HG02981 (cell line): ENCODE results near the gene RGL2.
"Not testable (repeated sequence)": the region's sequence is repeated elsewhere in the genome, so short reads cannot be mapped to it uniquely, and the experiment has no call there.

Source experiments
- ATAC-seq: cut with Tn5 transposase; IDR thresholded peaks from one replicate; pipeline ENCODE4 v1.9.1; 2021; ENCODE audit warnings: mild to moderate bottlenecking, moderate library complexity; ENCODE audit not compliant: unreplicated experiment

Gene RGL2

DNA sequence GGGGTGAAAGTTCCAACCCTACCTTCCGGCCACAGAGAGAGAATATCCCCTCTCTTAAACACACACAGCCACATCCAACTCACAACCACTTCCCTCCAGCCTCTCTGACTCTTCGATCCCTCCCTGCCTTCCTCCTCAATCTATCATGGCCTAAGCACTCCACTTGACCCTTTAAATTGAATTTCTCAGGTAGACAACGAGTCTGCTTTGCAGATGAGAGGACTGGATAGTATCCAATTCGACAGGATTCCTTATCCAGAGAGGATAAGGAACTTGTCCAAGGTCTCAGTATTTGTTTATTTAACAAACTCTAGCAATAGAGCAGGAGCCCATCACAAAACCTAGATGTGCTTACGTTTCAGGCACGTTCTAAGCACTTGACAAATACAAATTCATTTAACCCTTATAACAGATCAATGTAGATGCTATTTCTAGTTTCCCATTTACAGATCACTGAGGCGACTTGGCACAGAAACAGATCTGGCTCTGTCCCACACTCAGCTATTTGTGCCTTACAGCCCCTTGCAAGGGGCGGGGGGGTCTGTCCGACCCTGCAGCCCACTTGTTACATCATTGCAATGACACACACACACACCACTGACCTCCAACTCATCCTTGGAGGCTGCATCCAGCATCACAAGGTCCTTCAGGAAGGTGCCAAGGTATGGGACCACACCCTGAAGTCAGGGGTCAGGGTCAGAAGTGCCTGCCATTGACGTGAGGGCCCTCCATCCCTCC, 4.5 kb downstream of the RGL2 start:
- no peak for ATAC-seq

DNA sequence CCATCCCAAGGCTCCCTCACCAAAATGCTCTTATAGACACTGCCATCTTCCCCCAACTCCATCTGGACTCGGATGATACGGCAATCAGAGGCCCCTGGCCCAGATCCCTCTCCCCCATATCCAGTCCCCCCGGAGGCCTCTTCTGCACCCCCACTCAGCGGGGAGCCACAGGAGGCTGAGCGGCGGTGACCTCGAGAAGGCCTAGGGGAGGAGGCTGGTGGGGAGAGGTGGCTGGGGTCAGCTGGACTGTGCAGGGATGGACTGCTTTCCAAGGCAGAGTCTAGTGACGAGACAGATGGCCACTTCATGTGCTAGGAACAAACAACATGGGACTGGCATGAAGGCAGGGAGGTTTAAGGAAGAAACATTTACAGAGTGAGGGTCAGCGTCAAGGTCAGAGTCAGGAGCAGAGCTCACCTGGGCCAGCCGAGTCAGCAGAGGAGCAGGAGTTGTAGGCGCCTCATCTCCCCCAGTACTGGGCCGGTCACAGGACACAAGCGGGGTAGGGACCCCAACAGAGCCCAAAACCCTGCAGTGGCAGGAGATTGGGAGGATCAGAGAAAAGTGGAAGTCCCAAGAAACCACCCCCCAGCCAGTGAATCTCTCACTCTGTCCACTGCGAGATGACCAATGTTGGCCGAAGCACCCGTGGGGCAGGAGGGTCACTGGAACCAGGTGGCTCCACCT, 5.6 kb downstream of the RGL2 start:
- ATAC-seq = no peak

DNA sequence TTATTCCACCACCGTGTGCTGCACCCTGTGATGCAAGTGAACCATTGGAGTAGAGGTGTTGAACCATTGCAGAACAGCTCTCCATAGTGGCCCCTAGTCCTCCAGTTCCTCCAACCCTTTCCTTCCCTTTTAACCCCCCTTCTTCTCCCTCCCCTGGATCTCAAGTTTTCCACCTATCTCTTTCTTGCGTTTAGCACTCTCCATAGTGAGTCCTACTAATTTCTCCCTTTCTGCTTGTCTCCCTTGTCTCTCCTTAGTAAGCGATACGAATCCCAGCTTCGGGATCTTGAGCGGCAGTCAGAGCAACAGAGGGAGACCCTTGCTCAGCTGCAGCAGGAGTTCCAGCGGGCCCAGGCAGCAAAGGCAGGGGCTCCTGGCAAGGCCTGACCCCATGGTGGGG, 8.3 kb downstream of the RGL2 start:
- no peak for ATAC-seq

DNA sequence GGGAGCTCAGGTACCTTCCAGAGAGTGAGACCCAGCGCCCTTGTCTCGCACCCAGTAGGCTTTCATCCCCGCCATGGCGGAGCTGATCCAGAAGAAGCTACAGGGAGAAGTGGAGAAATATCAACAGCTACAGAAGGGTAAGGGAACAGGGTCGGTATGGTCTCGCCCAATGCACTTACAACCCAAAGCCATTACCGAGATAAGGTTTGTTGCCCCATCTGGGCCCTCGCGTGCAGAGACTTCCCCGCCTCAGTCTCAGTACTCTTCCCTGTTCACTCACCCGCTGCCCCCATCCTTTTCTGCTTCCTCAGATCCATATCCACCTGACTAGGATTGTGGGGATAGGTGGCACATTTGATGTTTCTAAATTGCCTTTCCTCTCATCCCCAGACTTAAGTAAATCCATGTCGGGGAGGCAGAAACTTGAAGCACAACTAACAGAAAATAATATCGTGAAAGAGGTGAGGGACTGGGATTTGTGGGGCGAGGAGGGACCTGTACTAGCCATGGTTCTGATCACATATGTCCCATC, 8.9 kb downstream of the RGL2 start:
- ATAC-seq = no peak

DNA sequence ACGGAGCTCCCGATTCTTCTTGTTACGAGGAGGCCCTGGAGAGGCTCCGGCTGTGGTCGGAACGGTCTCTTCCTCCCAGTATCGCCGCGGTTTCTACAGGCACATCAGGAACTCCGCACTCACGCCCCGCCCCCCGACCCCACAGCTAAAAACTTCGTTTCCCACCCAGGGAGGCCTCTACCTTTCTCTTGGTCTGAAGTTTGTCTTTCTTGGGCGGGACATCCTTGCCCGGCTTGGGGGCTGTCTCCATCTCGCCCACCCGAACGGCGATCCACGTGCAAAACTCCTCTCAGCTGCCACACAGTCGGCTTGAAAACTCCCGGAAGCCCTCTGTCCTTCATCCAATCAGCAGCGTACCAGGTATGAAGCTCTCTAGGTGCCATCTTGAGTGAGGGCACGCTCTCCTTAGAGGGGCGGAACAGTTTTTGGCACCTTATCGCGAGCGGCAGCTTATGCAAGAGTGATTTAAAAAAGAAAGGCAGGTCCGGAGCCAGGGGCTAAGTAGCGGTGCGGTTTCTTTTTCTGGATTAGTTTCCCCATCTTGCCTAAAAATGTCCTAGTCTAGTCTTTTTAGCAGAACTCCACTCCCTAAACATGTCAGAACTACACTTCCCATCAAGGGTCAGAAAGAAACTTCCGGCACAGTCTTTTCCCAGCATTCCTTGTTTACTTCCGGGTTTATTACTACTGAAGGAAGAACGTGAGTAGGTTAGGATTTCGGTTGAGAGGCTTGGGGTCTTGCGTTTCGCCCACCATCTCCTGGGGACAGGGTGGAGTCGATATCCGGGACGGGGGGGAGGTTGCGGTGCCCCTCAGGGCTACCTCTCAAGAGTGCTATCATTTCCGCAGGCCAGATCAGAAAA, 9.6 kb downstream of the RGL2 start, which contains the start of the genes PFDN6 and WDR46:
PFDN6 (plus strand) TSS at position 681 of the 863 bp plus-strand sequence. CDS start 256 bp downstream, outside the sequence.
WDR46 (minus strand) TSS at position 319 of the 863 bp plus-strand sequence; CDS start at position 250, 69 bp downstream.
- peak; percentile 80 for ATAC-seq

DNA sequence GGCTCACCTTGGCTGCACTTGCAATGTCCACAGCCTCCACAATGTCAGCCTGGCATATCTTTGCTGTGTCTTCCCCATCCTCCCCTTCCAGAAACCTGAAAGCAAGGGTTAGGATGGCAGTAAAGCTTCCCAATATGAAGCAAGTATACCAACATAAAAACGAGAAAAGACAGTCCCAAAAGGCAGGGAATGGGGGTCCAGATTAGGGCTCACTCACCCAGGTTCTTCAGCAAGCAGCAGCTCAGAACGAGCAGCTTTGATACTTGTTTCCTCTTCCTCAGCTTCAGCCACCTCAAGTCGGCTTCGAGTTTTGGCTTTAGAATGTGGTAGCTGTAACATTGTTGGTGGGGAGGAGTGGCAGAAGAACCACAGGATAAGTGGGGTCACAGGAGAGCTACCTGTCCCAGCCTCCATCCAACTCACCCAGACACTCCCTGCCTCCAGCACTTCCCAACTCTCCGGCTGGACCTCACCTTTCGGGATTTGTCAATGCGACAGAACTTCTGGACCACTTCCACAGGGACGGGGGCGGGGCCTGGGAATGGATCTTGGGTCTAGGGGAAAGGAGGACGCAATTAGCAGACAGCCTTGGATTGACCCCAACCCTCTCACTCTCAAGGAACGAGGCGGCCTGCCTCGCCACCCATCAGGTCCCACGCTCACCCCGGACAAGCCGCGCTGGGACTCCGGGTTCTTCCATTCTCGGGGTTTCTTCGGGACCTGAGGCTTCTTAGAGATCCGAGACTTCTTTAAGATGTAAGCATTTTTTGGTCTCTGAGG, 10.4 kb downstream of the RGL2 start:
- ATAC-seq = no peak

DNA sequence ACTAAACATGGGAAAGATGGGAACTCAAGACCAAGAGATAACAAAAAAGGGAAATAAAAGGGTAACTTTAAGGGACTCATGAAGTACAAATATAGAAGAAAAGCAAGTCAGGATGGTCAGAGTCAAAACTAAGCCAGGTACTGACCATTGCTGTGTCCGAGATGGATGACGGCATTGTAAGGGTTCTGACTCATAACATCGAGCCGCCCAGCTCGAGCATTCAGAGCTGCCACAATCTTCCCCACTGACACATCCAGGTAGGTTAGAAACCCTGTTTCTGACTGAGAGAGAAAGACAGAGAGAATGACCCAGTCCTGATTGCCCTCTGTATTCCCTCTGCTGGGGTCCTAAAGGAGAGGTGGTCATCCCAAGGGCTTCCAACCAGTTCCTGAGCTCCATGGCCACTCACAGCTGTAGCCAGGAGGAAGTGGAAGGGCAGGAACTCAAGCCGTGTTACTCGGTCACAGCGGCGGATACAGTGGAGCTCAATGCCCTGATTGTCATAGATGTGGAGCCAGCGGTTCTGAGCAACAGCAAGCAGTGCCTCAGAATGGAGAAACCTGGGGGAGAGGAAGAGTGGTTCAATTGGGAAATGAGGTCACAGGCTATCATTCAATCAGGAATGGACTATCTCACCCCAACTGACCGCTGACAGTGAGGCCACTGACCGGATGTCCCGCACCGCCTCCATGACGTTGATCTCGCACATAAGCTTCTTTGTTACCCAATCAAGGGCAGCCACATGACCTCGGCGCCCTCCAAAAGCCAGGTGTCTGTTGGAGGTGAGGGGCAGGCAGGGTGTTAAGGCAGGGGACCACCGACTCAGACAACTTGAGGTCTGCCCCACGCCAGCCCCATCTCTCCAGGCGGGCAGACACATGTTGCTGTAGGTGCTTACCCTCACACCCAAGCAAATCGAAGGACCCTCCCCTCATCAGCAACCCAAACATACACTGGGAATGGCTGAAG, 11.5 kb downstream of the RGL2 start:
- no peak for ATAC-seq

DNA sequence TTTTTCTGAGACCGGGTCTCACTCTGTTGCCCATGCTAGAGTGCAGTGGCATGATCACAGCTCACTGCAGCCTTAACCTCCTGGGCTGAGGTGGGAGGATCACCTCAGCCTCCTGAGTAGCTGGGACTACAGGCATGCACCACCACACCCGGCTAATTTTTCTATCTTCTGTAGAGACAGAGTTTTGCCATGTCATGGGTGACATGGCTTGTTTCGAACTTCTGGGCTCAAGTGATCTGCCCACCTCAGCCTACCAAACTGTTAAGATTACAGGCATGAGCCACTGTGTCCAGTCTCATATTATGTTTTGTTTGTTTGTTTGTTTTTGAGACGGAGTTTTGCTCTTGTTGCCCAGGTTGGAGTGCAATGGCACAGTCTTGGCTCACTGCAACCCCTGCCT, 13.5 kb downstream of the RGL2 start:
- not testable (repeated sequence) for ATAC-seq

DNA sequence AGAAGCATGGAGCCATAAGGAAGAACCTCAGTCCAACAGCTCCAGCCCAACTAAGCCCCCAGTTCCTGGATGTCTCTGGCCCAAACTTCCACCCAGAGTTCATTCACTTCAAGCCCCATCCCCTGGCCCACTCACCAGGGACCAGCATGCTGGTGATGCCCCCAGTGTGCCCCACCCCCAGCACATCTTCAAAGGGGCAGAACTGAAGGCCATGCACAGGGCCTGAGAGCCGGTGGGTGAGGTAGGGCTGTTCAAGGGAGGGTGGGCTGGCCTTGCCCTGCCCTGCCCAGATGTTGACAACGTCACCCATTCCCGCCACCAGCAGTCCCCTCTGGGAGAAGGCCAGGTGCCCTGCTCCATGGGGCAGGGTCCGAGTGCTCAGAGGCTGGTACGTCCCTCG, 18.2 kb downstream of the RGL2 start:
- no peak for ATAC-seq

DNA sequence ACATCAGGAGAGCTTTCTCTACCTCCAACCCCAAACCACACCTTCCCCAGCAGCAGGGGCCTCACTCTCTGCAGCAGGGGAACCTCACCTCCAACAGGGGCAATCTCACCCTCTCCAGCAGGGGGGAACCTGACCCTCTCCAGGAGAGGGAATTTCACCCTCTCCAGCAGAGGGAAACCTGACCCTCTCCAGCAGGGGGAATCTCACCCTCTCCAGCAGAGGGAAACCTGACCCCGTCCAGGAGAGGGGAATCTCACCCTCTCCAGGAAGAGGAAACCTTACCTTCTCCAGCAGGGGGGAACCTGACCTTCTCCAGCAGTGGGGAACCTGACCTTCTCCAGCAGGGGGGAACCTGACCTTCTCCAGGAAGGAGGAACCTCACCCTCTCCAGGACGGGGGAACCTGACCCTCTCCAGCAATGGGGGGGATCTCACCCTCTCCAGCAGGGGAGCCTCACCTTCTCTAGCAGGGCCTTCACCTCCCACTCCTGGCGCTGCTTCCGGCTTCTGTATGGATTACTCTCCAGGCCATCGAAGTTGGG, 18.7 kb downstream of the RGL2 start:
- no peak for ATAC-seq

DNA sequence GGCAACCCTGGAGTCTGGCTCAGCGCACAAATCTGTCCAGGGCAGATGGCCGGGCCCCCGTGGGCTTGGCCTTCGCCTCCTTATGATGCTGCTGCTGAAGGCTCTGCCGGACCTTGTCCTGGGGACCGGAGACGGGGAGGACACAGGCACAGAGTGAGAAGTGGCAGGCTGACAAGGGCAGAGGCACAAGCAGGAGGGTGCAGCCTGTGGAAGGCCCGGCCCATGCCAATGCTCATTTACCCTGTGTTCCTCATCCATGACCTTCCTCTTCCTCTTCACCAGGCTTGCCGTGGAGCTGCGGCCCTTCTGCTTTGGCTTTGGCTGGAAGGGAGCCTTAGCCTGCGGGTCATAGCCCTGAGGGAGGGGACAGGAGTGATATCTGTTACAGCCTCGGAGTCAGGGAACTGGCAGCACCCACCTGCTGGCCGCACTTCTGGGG, 19.5 kb downstream of the RGL2 start:
- no peak for ATAC-seq

DNA sequence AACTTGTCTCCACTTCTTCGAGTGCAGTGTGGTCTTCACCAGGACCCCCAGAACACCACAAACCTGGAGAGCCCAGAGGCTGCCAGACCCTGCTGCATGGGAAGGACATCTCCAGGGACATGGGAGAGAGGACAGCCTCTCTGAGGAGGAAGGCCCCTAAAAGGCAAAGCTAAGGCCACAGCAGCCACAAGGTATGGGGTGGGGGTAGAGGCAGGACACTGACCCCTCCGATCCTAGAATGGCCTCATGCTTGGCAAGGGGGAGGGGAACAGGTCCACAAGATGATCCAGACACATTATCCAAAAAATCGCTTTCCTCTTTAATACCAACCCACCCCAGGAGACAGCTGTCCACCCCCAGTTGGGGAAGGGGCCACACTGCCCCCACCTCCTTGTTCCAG, 19.9 kb downstream of the RGL2 start:
- ATAC-seq = no peak

DNA sequence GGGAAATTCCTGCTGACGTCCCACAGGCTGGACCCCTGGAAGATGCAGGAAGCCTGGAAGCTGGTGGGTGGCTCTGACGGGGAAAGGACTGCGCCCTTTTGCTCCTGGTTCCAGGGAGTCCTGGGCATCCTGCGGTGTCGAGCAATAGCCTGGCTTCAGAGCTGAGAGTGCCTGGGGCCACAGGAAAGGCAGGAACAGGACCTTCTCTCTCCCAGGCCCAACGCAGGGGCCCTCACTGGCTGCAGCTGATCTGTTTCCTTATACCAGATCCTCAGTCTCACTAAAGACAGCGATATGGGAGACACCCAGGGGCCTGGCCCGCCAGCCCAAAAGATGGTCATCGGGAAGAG, 20.4 kb downstream of the RGL2 start:
- ATAC-seq = no peak

DNA sequence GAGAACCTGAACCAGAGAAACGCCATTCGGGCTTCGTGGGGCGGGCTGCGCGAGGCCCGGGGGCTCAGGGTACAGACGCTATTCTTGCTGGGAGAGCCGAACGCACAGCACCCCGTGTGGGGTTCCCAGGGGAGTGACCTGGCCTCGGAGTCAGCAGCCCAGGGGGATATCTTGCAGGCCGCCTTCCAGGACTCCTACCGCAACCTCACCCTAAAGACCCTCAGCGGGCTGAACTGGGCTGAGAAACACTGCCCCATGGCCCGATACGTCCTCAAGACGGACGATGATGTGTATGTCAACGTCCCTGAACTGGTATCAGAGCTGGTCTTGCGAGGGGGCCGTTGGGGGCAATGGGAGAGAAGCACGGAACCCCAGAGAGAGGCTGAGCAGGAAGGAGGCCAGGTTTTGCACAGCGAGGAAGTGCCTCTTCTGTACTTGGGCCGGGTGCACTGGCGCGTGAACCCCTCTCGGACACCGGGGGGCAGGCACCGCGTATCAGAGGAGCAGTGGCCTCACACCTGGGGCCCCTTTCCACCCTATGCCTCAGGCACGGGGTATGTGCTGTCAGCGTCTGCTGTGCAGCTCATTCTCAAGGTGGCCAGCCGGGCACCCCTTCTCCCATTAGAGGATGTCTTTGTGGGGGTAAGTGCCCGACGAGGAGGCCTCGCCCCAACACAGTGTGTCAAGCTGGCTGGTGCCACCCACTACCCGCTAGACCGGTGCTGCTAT, 20.9 kb downstream of the RGL2 start:
- no peak for ATAC-seq

DNA sequence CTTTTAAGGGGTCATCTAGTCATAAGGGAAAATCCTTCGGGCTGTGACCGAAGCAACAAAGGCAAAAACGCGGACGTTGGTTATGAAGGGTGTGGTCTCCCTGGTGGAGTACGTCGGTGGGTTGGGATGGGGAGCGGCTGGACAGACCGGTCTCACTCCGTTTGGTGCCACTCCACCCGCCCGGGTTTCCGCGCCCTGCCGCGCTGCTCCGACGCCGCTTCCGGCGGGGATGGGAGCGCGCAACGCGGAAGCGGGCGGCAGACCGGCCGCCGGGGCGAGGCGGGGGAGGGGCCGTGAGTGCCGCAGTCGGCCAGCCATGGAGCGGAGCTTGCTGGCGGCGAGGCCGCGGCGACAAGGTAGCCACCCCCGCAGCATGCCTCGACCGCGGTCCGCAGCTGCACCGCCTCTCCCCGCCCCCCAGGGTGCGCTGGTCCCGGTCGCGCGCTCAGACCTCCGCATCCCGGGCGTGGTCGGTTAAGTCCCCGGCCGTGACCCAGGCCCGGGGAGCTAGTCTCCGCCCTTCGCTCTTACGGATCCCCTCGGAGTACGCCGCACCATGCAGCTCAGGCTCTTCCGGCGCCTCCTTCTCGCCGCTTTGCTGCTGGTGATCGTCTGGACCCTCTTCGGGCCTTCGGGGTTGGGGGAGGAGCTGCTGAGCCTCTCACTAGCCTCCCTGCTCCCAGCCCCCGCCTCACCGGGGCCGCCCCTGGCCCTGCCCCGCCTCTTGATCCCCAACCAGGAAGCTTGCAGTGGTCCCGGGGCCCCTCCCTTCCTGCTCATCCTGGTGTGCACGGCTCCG, 21.7 kb downstream of the RGL2 start, which contains the start of gene B3GALT4:
B3GALT4 (plus strand) TSS at position 260 of the 799 bp plus-strand sequence; CDS start at position 557, 297 bp downstream.
- no peak for ATAC-seq

DNA sequence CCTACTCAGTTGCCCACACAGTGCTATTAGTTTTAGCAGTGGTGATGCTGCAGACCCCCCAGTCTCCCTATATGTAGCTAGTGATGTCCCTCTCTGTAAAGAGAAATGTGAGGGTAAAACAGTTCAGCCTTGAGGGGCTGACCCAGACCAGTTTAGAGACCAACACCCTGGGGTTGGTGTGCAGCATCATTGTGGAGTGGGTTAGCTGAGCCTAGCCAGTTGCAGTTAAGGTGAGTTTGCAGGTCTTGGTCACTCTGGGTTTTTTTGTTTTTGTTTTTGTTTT, 22.2 kb downstream of the RGL2 start:
- ATAC-seq = no peak

DNA sequence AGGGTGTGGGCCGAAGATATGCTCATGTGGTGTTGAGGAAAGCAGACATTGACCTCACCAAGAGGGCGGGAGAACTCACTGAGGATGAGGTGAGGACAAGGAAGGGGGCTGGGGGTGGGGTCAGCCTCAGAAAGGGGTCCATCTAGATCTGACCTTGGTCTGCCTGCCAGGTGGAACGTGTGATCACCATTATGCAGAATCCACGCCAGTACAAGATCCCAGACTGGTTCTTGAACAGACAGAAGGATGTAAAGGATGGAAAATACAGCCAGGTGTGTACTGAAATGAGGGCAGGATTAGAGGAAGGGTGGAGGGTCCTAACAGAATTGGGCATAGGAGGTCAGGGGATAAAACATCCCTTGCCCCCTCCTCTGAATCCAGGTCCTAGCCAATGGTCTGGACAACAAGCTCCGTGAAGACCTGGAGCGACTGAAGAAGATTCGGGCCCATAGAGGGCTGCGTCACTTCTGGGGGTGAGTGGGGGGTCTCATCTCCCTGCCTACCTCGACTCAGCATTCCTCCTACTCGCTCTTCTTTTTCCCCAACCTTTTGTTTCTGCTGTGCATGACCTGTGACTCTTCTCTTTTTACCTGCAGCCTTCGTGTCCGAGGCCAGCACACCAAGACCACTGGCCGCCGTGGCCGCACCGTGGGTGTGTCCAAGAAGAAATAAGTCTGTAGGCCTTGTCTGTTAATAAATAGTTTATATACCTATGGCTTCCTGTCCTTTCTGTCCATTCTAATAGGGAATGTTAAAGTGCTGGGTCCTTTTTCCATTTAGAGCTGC, 22.8 kb downstream of the RGL2 start:
- ATAC-seq = not testable (repeated sequence)
